Caco-2 (cell line): ENCODE data around the gene RBM22. TPM values are rescaled to one million over a fixed set of nuclear protein-coding genes. Genes with fewer than 3 reads are reported as not detected.

Source experiments
- BruUV-seq: library from RNA; stranded (reverse); fragments of 400-500 nt; replicated peaks from 2 replicates; lab custom pipeline; 2021; lab: Mats Ljungman, UMichigan
- CTCF ChIA-PET: fragments of 300-600 bp; sonication (Branson Sonifier 250); formaldehyde crosslinking; loops from one replicate; lab custom pipeline; 2022; ENCODE audit warnings: antibody characterized with exemption; lab: Charles Lee
- POLR2A ChIA-PET: fragments of 300-600 bp; sonication (Branson Sonifier 250); formaldehyde crosslinking; loops from one replicate; lab custom pipeline; 2022; ENCODE audit warnings: antibody characterized with exemption; lab: Charles Lee
- DNase-seq, 2 experiments: peaks; one replicate each; pipeline versions ENCODE4 v3.0.0 to v3.0.0-alpha.2; 2020 to 2022
- H3K27me3 ChIP-seq: replicated peaks from 2 replicates; pipeline ENCODE4 v1.6.0; 2011; ENCODE audit warnings: low read length; ENCODE audit not compliant: control insufficient read depth, insufficient read depth
- H3K36me3 ChIP-seq: 2 replicates; pipeline ENCODE4 v1.5.1; 2011; ENCODE audit warnings: low read length; ENCODE audit not compliant: control insufficient read depth, insufficient read depth
- H3K4me1 ChIP-seq: fragments of 250-450 bp; sonication (Bioruptor Pico); 2 replicates; pipeline ENCODE4 v1.5.1; 2020; ENCODE audit warnings: mild to moderate bottlenecking
- H3K4me3 ChIP-seq: 2 replicates; pipeline ENCODE4 v1.5.1; 2011; ENCODE audit warnings: low read depth, mild to moderate bottlenecking, control low read depth, low read length
- H3K9me3 ChIP-seq: fragments of 250-450 bp; sonication (Bioruptor Pico); 2 replicates; pipeline ENCODE4 v1.5.1; 2020; ENCODE audit warnings: mild to moderate bottlenecking, moderate library complexity
- H3K27ac Mint-ChIP-seq: one replicate; pipeline ENCODE4 v1.8.0; 2022; ENCODE audit warnings: mixed read lengths; ENCODE audit not compliant: unreplicated experiment
- H3K27me3 Mint-ChIP-seq: one replicate; pipeline ENCODE4 v1.8.0; 2022; ENCODE audit warnings: mixed read lengths; ENCODE audit not compliant: insufficient read depth, unreplicated experiment
- H3K36me3 Mint-ChIP-seq: one replicate; pipeline ENCODE4 v1.8.0; 2022; ENCODE audit warnings: mild to moderate bottlenecking, mixed read lengths; ENCODE audit not compliant: insufficient read depth, unreplicated experiment
- H3K4me1 Mint-ChIP-seq: one replicate; pipeline ENCODE4 v1.8.0; 2022; ENCODE audit warnings: low read depth, mixed read lengths; ENCODE audit not compliant: unreplicated experiment
- H3K4me3 Mint-ChIP-seq: one replicate; pipeline ENCODE4 v1.8.0; 2022; ENCODE audit warnings: mild to moderate bottlenecking, moderate library complexity, mixed read lengths; ENCODE audit not compliant: unreplicated experiment
- H3K9me3 Mint-ChIP-seq: one replicate; pipeline ENCODE4 v1.8.0; 2022; ENCODE audit warnings: mixed read lengths; ENCODE audit not compliant: unreplicated experiment
- CTCF ChIP-seq, 2 experiments: fragments of 200-600 bp in 1 of 2; IDR thresholded peaks; 1 replicate in 1 of 2; 2 replicates in 1 of 2; pipeline versions ENCODE4 v1.5.1 to v1.8.0; 2011 to 2022; ENCODE audit warnings: antibody characterized with exemption in 1 of 2, control low read depth in 1 of 2, inconsistent platforms in 1 of 2, low read depth in 1 of 2, low read length in 1 of 2, mild to moderate bottlenecking in 1 of 2, moderate library complexity in 1 of 2; ENCODE audit not compliant: insufficient read depth in 1 of 2, severe bottlenecking in 1 of 2, unreplicated experiment in 1 of 2
- intact Hi-C: fragments of 100-400 bp; cut with micrococcal nuclease; formaldehyde crosslinking; loops from one replicate; pipeline ENCODE4 v1.10.0; 2022; ENCODE audit not compliant: unreplicated experiment
- total RNA-seq: library from RNA; stranded (reverse); gene quantifications from 2 replicates; pipeline ENCODE4 v1.2.3, GENCODE V29; 2022

Gene RBM22
- total RNA-seq, 1 experiment from 2014 or later: 55.3 TPM

- Mint-ChIP-seq H3K9me3 (no peaks in the 10 kb centered on the region), H3K27ac (no peak overlapping the region), H3K4me1 (peaks cover 16% of the 10 kb centered on the region), H3K27me3 (no peaks in the 10 kb centered on the region), H3K4me3 (no peak overlapping the region), H3K36me3 (peaks cover 25% of the 10 kb centered on the region)
- POLR2A ChIA-PET: no interaction called here
- no peak for DNase-seq
- intact Hi-C loops: no loop called here
- Histone ChIP-seq H3K9me3 (no peaks in the 10 kb centered on the region), H3K4me1 (no peaks in the 10 kb centered on the region), H3K27me3 (no peaks in the 10 kb centered on the region), H3K4me3 (no peak overlapping the region), H3K36me3 (no peaks in the 10 kb centered on the region)
- CTCF ChIA-PET: interaction anchor here (1.0 to 10.7 kb wide), 2 partner anchors 69 to 90 kb away, joined by 3 to 56 read pairs; no protein-coding TSS in a partner anchor
- no peak for TF ChIP-seq CTCF (IDR thresholded peaks at IDR 0.05; ENCODE audit: insufficient read depth in 1 of 2, low read depth in 1 of 2, low read length in 1 of 2, severe bottlenecking in 1 of 2, unreplicated experiment in 1 of 2)
- no TSS peak for BruUV-seq
These were observed 49.5 kb downstream of the RBM22 start for GRCh38 chr5:150651382-150651781.

GRCh38 chr5:150650021-150651006, 50.5 kb downstream of the RBM22 start:
- POLR2A ChIA-PET: interaction anchor here (0.5 kb wide), 1 partner anchor 29 kb away, joined by 12 read pairs; no protein-coding TSS in a partner anchor
- no peaks in the 10 kb centered on the region for H3K27me3 Mint-ChIP-seq
- DNase-seq: no peak
- Histone ChIP-seq H3K27me3 (no peaks in the 10 kb centered on the region), H3K4me3 (no peak overlapping the region), H3K9me3 (no peaks in the 10 kb centered on the region), H3K36me3 (no peaks in the 10 kb centered on the region), H3K4me1 (no peaks in the 10 kb centered on the region)
- no TSS peak for BruUV-seq
- no peak overlapping the region for H3K4me3 Mint-ChIP-seq
- peaks cover 16% of the 10 kb centered on the region for H3K4me1 Mint-ChIP-seq
- intact Hi-C loops: no loop called here
- peaks cover 19% of the 10 kb centered on the region for H3K36me3 Mint-ChIP-seq
- no peak for TF ChIP-seq CTCF (IDR thresholded peaks at IDR 0.05; ENCODE audit: insufficient read depth in 1 of 2, low read depth in 1 of 2, low read length in 1 of 2, severe bottlenecking in 1 of 2, unreplicated experiment in 1 of 2)
- H3K27ac Mint-ChIP-seq: no peak overlapping the region
- H3K9me3 Mint-ChIP-seq: no peaks in the 10 kb centered on the region
- CTCF ChIA-PET: no interaction called here

GRCh38 chr5:150649108-150650020, 51.5 kb downstream of the RBM22 start:
- Mint-ChIP-seq H3K4me1 (peaks cover 16% of the 10 kb centered on the region), H3K27ac (no peak overlapping the region)
- BruUV-seq: no TSS peak

More at GRCh38 chr5:150649108-150650020, 51.5 kb downstream of the RBM22 start:
- Mint-ChIP-seq H3K9me3 (no peaks in the 10 kb centered on the region), H3K36me3 (peaks cover 19% of the 10 kb centered on the region), H3K27me3 (no peaks in the 10 kb centered on the region), H3K4me3 (no peak overlapping the region)
- TF ChIP-seq CTCF (IDR thresholded peaks at IDR 0.05; ENCODE audit: insufficient read depth in 1 of 2, low read depth in 1 of 2, low read length in 1 of 2, severe bottlenecking in 1 of 2, unreplicated experiment in 1 of 2): no peak
- Histone ChIP-seq H3K4me3 (no peak overlapping the region), H3K4me1 (peaks cover 3% of the 10 kb centered on the region), H3K36me3 (no peaks in the 10 kb centered on the region), H3K27me3 (no peaks in the 10 kb centered on the region), H3K9me3 (no peaks in the 10 kb centered on the region)
- CTCF ChIA-PET: interaction anchor here (1.0 kb wide), 1 partner anchor 9 kb away, joined by 3 read pairs; the partner anchor contains the start of gene SYNPO
- DNase-seq: no peak
- POLR2A ChIA-PET: no interaction called here
- intact Hi-C loops: no loop called here
